ENCODE measurements around the gene POT1. TPM values are rescaled to one million over a fixed set of nuclear protein-coding genes. Genes with fewer than 3 reads are reported as not detected.
A peak's percentile ranks its signal among the peaks of the same experiment; 100 is the strongest.

Gene POT1
- total and polyA plus RNA-seq, 2 of the 13 experiments (the other 11 are each of a cell fraction or from before 2014, with no cell fraction given) = 21.7 to 23.4 TPM

DNA sequence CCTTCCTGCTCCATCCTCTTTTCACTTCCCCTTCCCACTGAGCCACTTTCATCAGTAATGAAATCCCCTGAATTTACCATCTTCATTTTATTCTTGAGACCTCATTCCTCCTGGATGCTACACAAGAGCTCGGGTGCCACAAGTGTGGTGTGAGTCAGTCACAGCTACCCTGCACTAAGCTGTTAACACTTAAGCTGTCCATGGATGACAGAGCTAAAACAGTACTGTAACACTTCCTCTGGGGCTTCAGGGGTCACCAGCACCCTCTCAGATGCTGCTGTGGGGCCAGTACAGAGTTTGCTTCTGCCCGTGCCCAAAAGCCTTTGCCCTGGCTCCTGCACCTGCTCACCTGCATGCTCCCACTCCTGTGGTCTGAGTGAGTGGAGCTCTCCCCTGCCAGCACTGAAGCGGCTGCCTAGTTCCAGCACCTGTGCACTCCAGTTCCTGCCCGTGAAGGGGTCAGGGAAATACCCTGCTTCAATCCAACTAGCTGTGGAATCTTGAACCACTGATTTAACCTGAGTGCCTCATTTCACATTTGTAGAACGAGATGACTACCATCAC lies 71.9 kb downstream of the POT1 start:
- no peaks in the 10 kb centered on the region for H3K9me3 ChIP-seq (ENCODE audit: low read length)
- CTCF ChIA-PET (ENCODE audit: low intra/inter-chr PET ratio, low total read pairs) = no interaction called here

DNA sequence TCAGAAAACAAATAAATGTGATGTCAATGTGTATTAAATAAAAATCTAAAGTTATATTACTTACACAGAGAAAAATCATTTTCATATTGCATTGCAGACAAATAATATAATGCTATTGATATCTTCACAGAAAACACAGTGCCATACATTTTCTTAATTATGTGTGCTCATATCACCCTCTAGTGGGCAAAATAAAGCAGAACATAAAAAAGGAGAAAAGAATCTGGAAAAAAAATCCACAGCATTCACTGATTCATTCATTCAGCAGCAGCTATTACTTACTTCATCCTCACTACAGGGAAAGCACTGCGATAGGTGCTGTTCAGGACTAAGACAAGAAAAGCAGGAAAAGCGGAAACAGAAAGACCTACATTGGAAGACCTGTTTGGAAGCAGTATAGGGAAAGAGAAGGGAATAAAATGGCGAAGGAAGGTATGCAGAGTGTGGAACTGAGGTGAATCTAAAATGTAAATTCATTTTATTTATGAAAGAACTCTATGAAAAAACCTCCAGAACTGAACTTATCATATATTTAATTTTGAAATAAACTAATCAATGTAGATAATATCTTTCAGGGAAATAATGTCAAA lies 73.2 kb downstream of the POT1 start:
- intact Hi-C loops (cut with micrococcal nuclease; ENCODE audit: unreplicated experiment) = loop anchor here (1.0 to 5.0 kb wide), 3 partner anchors 684 to 754 kb away; no protein-coding TSS in a partner anchor
- BruUV-seq (replicated peaks) = no TSS peak
- WGBS (ENCODE audit: low lambda C conversion rate) = 85% methylated on average over 3 of the region's 3 CpGs
- no peak overlapping the region for H2AFZ ChIP-seq (ENCODE audit: low read length)
- H3K36me3 ChIP-seq (replicated peaks in 1 of 2; ENCODE audit: control insufficient read depth in 1 of 2, insufficient read depth in 2 of 2, low read length in 2 of 2) = peaks cover 0 to 4% of the 10 kb centered on the region in 2 experiments; a peak in 1 of 5 replicates
- H4K20me1 ChIP-seq (ENCODE audit: insufficient read depth, low read length) = no peaks in the 10 kb centered on the region
- in situ Hi-C loops (cut with HindIII; ENCODE audit: extremely low pct_ligation_motif_present, low pct_unique_long_range_greater_than_20kb) = loop anchor here (10.0 kb wide), 1 partner anchor 702 kb away; no protein-coding TSS in a partner anchor
- DNase-seq (ENCODE audit: low spot score) (peak; percentile 37), ATAC-seq (peak; percentile 50; the same call in 1 of the 3 replicates), FAIRE-seq (peak; percentile 37)
- H3K4me3 ChIP-seq (replicated peaks in 1 of 3; ENCODE audit: insufficient read depth in 1 of 3, low read depth in 2 of 3, low read length in 3 of 3) = no peak overlapping the region
- no peaks in the 10 kb centered on the region for H3K9me3 ChIP-seq (ENCODE audit: low read length)
- ChIA-PET CTCF (ENCODE audit: low intra/inter-chr PET ratio, low total read pairs) (interaction anchor here (1.1 to 1.9 kb wide), 3 partner anchors 701 to 755 kb away, joined by 3 to 6 read pairs (median 5); no protein-coding TSS in a partner anchor), POLR2A (no interaction called here)
- H3K4me2 ChIP-seq (ENCODE audit: low read depth, low read length) = no peak overlapping the region
- H3K4me1 ChIP-seq (ENCODE audit: insufficient read depth, low read length) = no peaks in the 10 kb centered on the region
- no peaks in the 10 kb centered on the region for H3K27me3 ChIP-seq (ENCODE audit: control insufficient read depth in 1 of 2, insufficient read depth in 2 of 2, low read length in 2 of 2)
- peak; percentile 71 for TF ChIP-seq STAG1 (CRISPR knock-in tag; IDR thresholded peaks at IDR 0.05)
- TF ChIP-seq, protein P1, sequence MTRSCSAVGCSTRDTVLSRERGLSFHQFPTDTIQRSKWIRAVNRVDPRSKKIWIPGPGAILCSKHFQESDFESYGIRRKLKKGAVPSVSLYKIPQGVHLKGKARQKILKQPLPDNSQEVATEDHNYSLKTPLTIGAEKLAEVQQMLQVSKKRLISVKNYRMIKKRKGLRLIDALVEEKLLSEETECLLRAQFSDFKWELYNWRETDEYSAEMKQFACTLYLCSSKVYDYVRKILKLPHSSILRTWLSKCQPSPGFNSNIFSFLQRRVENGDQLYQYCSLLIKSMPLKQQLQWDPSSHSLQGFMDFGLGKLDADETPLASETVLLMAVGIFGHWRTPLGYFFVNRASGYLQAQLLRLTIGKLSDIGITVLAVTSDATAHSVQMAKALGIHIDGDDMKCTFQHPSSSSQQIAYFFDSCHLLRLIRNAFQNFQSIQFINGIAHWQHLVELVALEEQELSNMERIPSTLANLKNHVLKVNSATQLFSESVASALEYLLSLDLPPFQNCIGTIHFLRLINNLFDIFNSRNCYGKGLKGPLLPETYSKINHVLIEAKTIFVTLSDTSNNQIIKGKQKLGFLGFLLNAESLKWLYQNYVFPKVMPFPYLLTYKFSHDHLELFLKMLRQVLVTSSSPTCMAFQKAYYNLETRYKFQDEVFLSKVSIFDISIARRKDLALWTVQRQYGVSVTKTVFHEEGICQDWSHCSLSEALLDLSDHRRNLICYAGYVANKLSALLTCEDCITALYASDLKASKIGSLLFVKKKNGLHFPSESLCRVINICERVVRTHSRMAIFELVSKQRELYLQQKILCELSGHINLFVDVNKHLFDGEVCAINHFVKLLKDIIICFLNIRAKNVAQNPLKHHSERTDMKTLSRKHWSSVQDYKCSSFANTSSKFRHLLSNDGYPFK (CRISPR knock-in tag; IDR thresholded peaks at IDR 0.05; ENCODE audit: borderline replicate concordance) = no peak
- TF ChIP-seq, protein P2, sequence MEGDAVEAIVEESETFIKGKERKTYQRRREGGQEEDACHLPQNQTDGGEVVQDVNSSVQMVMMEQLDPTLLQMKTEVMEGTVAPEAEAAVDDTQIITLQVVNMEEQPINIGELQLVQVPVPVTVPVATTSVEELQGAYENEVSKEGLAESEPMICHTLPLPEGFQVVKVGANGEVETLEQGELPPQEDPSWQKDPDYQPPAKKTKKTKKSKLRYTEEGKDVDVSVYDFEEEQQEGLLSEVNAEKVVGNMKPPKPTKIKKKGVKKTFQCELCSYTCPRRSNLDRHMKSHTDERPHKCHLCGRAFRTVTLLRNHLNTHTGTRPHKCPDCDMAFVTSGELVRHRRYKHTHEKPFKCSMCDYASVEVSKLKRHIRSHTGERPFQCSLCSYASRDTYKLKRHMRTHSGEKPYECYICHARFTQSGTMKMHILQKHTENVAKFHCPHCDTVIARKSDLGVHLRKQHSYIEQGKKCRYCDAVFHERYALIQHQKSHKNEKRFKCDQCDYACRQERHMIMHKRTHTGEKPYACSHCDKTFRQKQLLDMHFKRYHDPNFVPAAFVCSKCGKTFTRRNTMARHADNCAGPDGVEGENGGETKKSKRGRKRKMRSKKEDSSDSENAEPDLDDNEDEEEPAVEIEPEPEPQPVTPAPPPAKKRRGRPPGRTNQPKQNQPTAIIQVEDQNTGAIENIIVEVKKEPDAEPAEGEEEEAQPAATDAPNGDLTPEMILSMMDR (CRISPR knock-in tag; IDR thresholded peaks at IDR 0.05) = peak; percentile 54
- 0 out of 2 replicates have a peak, but pooled peaks have one; percentile 27 for TF ChIP-seq RAD21 (CRISPR knock-in tag; IDR thresholded peaks at IDR 0.05)
- TF ChIP-seq, protein P3, sequence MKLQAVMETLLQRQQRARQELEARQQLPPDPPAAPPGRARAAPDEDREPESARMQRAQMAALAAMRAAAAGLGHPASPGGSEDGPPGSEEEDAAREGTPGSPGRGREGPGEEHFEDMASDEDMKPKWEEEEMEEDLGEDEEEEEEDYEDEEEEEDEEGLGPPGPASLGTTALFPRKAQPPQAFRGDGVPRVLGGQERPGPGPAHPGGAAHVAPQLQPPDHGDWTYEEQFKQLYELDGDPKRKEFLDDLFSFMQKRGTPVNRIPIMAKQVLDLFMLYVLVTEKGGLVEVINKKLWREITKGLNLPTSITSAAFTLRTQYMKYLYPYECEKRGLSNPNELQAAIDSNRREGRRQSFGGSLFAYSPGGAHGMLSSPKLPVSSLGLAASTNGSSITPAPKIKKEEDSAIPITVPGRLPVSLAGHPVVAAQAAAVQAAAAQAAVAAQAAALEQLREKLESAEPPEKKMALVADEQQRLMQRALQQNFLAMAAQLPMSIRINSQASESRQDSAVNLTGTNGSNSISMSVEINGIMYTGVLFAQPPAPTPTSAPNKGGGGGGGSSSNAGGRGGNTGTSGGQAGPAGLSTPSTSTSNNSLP (IDR thresholded peaks at IDR 0.05; ENCODE audit: low read depth, low read length) = peak; percentile 45; the same call in 1 of the 2 replicates
- no peak overlapping the region for H3K9ac ChIP-seq (ENCODE audit: insufficient read depth, low read depth, low read length)
- no peak overlapping the region for H3K27ac ChIP-seq (ENCODE audit: extremely low read length, insufficient read depth, low read length)
- H3K79me2 ChIP-seq (ENCODE audit: insufficient read depth, low read length) = no peaks in the 10 kb centered on the region

More for the DNA sequence above, 71.9 kb downstream of the POT1 start:
- in situ Hi-C loops (cut with HindIII; ENCODE audit: extremely low pct_ligation_motif_present, low pct_unique_long_range_greater_than_20kb) (loop anchor here (10.0 kb wide), 1 partner anchor 703 kb away; no protein-coding TSS in a partner anchor), intact Hi-C loops (cut with micrococcal nuclease; ENCODE audit: unreplicated experiment) (loop anchor here (5.0 kb wide), 2 partner anchors 685 to 755 kb away; no protein-coding TSS in a partner anchor)
- H3K27me3 ChIP-seq (ENCODE audit: control insufficient read depth in 1 of 2, insufficient read depth in 2 of 2, low read length in 2 of 2) = no peaks in the 10 kb centered on the region
- no peak overlapping the region for H3K4me2 ChIP-seq (ENCODE audit: low read depth, low read length)
- no peaks in the 10 kb centered on the region for H3K4me1 ChIP-seq (ENCODE audit: insufficient read depth, low read length)
- no peak overlapping the region for H2AFZ ChIP-seq (ENCODE audit: low read length)
- POLR2A ChIA-PET = no interaction called here
- no TSS peak for BruUV-seq (replicated peaks)
- H3K79me2 ChIP-seq (ENCODE audit: insufficient read depth, low read length) = no peaks in the 10 kb centered on the region
- 95% methylated on average over 4 of the region's 5 CpGs for WGBS (ENCODE audit: low lambda C conversion rate)
- no peak overlapping the region for H3K4me3 ChIP-seq (replicated peaks in 1 of 3; ENCODE audit: insufficient read depth in 1 of 3, low read depth in 2 of 3, low read length in 3 of 3)
- H3K27ac ChIP-seq (ENCODE audit: extremely low read length, insufficient read depth, low read length) = no peak overlapping the region
- no peak for FAIRE-seq
- H3K9ac ChIP-seq (ENCODE audit: insufficient read depth, low read depth, low read length) = no peak overlapping the region
- H3K36me3 ChIP-seq (replicated peaks in 1 of 2; ENCODE audit: control insufficient read depth in 1 of 2, insufficient read depth in 2 of 2, low read length in 2 of 2) = 0 out of 5 replicates have a peak, but pooled peaks cover 0 to under 1% of the 10 kb centered on the region in 2 experiments
- no peaks in the 10 kb centered on the region for H4K20me1 ChIP-seq (ENCODE audit: insufficient read depth, low read length)
- no peak for ATAC-seq
- no peak for TF ChIP-seq ZNF256 (CRISPR knock-in tag; conservative IDR thresholded peaks at IDR 0.05)
- no peak for TF ChIP-seq POLR2AphosphoS5 (IDR thresholded peaks at IDR 0.05; ENCODE audit: low read depth, low read length)
- DNase-seq (ENCODE audit: low spot score) = no peak

All from HepG2 (cell line).